ENCODE measurements around the gene PNPLA6.

The PNPLA6 gene

DNA sequence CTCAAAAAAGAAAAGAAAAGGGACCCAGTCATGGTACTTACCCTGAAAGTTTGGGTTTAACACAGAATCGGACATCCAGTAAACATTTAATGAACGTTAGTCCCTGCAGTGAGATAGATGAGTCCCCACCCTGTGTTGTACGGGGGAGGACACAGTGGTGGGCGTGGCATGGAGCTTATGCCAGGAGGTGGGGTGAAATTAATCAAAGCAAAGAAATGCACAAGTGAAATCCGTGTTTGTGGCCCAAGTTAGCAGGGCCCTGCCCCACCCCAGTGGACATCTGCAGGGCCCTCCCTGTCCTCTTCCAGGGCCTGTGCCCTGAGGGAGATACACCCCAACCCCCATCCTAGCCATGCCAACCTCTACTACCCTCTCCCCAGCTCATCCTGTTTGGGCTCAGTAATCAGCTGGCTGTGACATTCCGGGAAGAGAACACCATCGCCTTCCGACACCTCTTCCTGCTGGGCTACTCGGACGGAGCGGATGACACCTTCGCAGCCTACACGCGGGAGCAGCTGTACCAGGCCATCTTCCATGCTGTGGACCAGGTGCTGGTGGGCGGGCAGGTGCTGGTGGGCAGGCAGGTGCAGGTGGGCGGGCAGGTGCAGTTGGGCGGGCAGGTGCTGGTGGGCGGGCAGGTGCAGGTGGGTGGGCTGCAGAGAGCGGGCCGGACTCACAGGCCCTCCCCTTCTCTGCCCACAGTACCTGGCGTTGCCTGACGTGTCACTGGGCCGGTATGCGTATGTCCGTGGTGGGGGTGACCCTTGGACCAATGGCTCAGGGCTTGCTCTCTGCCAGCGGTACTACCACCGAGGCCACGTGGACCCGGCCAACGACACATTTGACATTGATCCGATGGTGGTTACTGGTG is 9.2 kb upstream of the PNPLA6 start:
- Histone ChIP-seq H3K27ac (ENCODE audit: low read depth, low read length) (no peak overlapping the region), H3K9ac (ENCODE audit: low read length) (no peak overlapping the region), H3K36me3 (ENCODE audit: control insufficient read depth, insufficient read depth, low read length) (peaks cover 21% of the 10 kb centered on the region), H3K4me1 (ENCODE audit: control insufficient read depth, insufficient read depth, low read length) (peaks cover 3% of the 10 kb centered on the region; the same call in 1 of the 2 replicates), H3K27me3 (ENCODE audit: control insufficient read depth, insufficient read depth, low read length) (no peaks in the 10 kb centered on the region), H3K4me3 (ENCODE audit: low read depth, low read length) (no peak overlapping the region), H3K9me3 (ENCODE audit: control insufficient read depth, insufficient read depth, low read depth, low read length) (no peaks in the 10 kb centered on the region)

GRCh38 chr19:7527516-7528191 is 7.9 kb upstream of the PNPLA6 start:
- Histone ChIP-seq H3K27ac (ENCODE audit: low read depth, low read length) (no peak overlapping the region), H3K4me1 (ENCODE audit: control insufficient read depth, insufficient read depth, low read length) (peaks cover 3% of the 10 kb centered on the region; the same call in 1 of the 2 replicates), H3K9ac (ENCODE audit: low read length) (no peak overlapping the region), H3K9me3 (ENCODE audit: control insufficient read depth, insufficient read depth, low read depth, low read length) (no peaks in the 10 kb centered on the region), H3K4me3 (ENCODE audit: low read depth, low read length) (no peak overlapping the region), H3K36me3 (ENCODE audit: control insufficient read depth, insufficient read depth, low read length) (peaks cover 24% of the 10 kb centered on the region), H3K27me3 (ENCODE audit: control insufficient read depth, insufficient read depth, low read length) (no peaks in the 10 kb centered on the region)

GRCh38 chr19:7528192-7528519 is 7.4 kb upstream of the PNPLA6 start:
- Histone ChIP-seq H3K4me3 (ENCODE audit: low read depth, low read length) (no peak overlapping the region), H3K9me3 (ENCODE audit: control insufficient read depth, insufficient read depth, low read depth, low read length) (no peaks in the 10 kb centered on the region), H3K27me3 (ENCODE audit: control insufficient read depth, insufficient read depth, low read length) (no peaks in the 10 kb centered on the region), H3K4me1 (ENCODE audit: control insufficient read depth, insufficient read depth, low read length) (peaks cover under 1% of the 10 kb centered on the region; the same call in 1 of the 2 replicates), H3K27ac (ENCODE audit: low read depth, low read length) (no peak overlapping the region), H3K9ac (ENCODE audit: low read length) (no peak overlapping the region), H3K36me3 (ENCODE audit: control insufficient read depth, insufficient read depth, low read length) (peaks cover 24% of the 10 kb centered on the region)

- Histone ChIP-seq H3K27me3 (ENCODE audit: control insufficient read depth, insufficient read depth, low read length) (no peaks in the 10 kb centered on the region), H3K4me3 (ENCODE audit: low read depth, low read length) (no peak overlapping the region), H3K4me1 (ENCODE audit: control insufficient read depth, insufficient read depth, low read length) (no peaks in the 10 kb centered on the region), H3K9ac (ENCODE audit: low read length) (no peak overlapping the region), H3K9me3 (ENCODE audit: control insufficient read depth, insufficient read depth, low read depth, low read length) (no peaks in the 10 kb centered on the region), H3K36me3 (ENCODE audit: control insufficient read depth, insufficient read depth, low read length) (peaks cover 24% of the 10 kb centered on the region), H3K27ac (ENCODE audit: low read depth, low read length) (no peak overlapping the region)
Observed at GRCh38 chr19:7528522-7529245, 6.8 kb upstream of the PNPLA6 start.

DNA sequence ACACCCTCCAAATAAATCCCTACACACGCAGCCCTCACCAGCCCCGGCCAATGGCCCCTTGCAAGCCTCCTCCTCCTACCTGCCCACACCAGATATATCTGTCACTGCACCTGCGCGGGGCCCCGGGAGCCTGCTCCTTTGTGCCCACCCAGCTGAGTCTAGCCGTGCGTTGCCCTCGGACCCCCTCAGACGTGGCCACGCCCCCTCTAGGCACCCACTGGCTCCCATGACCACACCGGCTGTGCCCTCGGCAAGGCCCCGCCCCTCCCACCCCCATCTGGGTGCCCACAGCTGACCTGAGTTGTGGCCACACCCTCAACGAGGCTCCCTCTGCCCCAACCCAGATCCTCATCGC is 6.3 kb upstream of the PNPLA6 start:
- H3K36me3 ChIP-seq (ENCODE audit: control insufficient read depth, insufficient read depth, low read length): peaks cover 24% of the 10 kb centered on the region
- H3K4me1 ChIP-seq (ENCODE audit: control insufficient read depth, insufficient read depth, low read length): no peaks in the 10 kb centered on the region
- H3K4me3 ChIP-seq (ENCODE audit: low read depth, low read length): no peak overlapping the region
- no peak overlapping the region for H3K9ac ChIP-seq (ENCODE audit: low read length)
- H3K27me3 ChIP-seq (ENCODE audit: control insufficient read depth, insufficient read depth, low read length): no peaks in the 10 kb centered on the region
- H3K9me3 ChIP-seq (ENCODE audit: control insufficient read depth, insufficient read depth, low read depth, low read length): no peaks in the 10 kb centered on the region
- H3K27ac ChIP-seq (ENCODE audit: low read depth, low read length): no peak overlapping the region

GRCh38 chr19:7529610-7530490 is 5.7 kb upstream of the PNPLA6 start:
- Histone ChIP-seq H3K4me1 (ENCODE audit: control insufficient read depth, insufficient read depth, low read length) (no peaks in the 10 kb centered on the region), H3K36me3 (ENCODE audit: control insufficient read depth, insufficient read depth, low read length) (peaks cover 24% of the 10 kb centered on the region)

GRCh38 chr19:7533281-7533885 is 2.1 kb upstream of the PNPLA6 start:
- Histone ChIP-seq H3K4me1 (ENCODE audit: control insufficient read depth, insufficient read depth, low read length) (no peaks in the 10 kb centered on the region), H3K27me3 (ENCODE audit: control insufficient read depth, insufficient read depth, low read length) (no peaks in the 10 kb centered on the region), H3K4me3 (ENCODE audit: low read depth, low read length) (peak overlapping the region; percentile 98), H3K36me3 (ENCODE audit: control insufficient read depth, insufficient read depth, low read length) (peaks cover 27% of the 10 kb centered on the region), H3K9ac (ENCODE audit: low read length) (peak overlapping the region; percentile 66), H3K27ac (ENCODE audit: low read depth, low read length) (peak overlapping the region; percentile 81), H3K9me3 (ENCODE audit: control insufficient read depth, insufficient read depth, low read depth, low read length) (no peaks in the 10 kb centered on the region)

More at GRCh38 chr19:7529610-7530490, 5.7 kb upstream of the PNPLA6 start:
- Histone ChIP-seq H3K27me3 (ENCODE audit: control insufficient read depth, insufficient read depth, low read length) (no peaks in the 10 kb centered on the region), H3K27ac (ENCODE audit: low read depth, low read length) (no peak overlapping the region), H3K4me3 (ENCODE audit: low read depth, low read length) (no peak overlapping the region), H3K9me3 (ENCODE audit: control insufficient read depth, insufficient read depth, low read depth, low read length) (no peaks in the 10 kb centered on the region), H3K9ac (ENCODE audit: low read length) (no peak overlapping the region)

DNA sequence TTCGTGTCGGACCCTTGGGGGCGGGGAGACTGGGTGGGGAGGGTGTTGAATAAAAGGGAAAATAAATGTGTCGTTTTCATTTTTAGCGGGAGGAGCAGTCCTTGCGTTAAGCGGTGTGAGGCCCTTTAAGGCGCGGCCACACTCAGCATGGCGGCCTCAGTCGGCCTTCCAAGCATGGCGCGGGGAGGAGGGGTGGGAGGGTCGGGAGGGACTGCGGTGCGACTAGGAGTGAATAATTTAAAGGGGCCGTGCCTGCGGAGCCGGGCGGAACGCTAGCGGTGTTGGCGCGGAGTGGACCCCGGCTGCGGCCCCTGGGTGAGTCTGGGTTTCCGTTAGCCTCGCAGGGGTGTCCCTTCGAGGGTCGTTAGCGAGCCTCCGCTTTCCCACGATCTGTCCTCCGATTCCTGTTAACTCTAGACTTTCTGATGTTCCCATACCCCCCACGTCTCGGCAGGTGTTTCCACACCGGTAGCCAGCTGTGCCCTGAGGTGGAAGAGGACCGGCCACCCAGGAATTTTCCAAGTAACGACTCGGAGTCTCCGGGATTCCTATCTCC is 1.5 kb upstream of the PNPLA6 start:
- Histone ChIP-seq H3K27ac (ENCODE audit: low read depth, low read length) (peak overlapping the region; percentile 81), H3K9ac (ENCODE audit: low read length) (peak overlapping the region; percentile 66), H3K9me3 (ENCODE audit: control insufficient read depth, insufficient read depth, low read depth, low read length) (no peaks in the 10 kb centered on the region), H3K27me3 (ENCODE audit: control insufficient read depth, insufficient read depth, low read length) (no peaks in the 10 kb centered on the region), H3K36me3 (ENCODE audit: control insufficient read depth, insufficient read depth, low read length) (peaks cover 24% of the 10 kb centered on the region), H3K4me3 (ENCODE audit: low read depth, low read length) (peak overlapping the region; percentile 98), H3K4me1 (ENCODE audit: control insufficient read depth, insufficient read depth, low read length) (no peaks in the 10 kb centered on the region)

GRCh38 chr19:7534531-7535046 is 928 bp upstream of the PNPLA6 start:
- Histone ChIP-seq H3K4me3 (ENCODE audit: low read depth, low read length) (peak overlapping the region; percentile 98), H3K27ac (ENCODE audit: low read depth, low read length) (no peak overlapping the region), H3K9ac (ENCODE audit: low read length) (peak overlapping the region; percentile 77), H3K36me3 (ENCODE audit: control insufficient read depth, insufficient read depth, low read length) (peaks cover 20% of the 10 kb centered on the region), H3K27me3 (ENCODE audit: control insufficient read depth, insufficient read depth, low read length) (no peaks in the 10 kb centered on the region), H3K4me1 (ENCODE audit: control insufficient read depth, insufficient read depth, low read length) (no peaks in the 10 kb centered on the region), H3K9me3 (ENCODE audit: control insufficient read depth, insufficient read depth, low read depth, low read length) (no peaks in the 10 kb centered on the region)

Measured in HUES6 (cell line).